HG03159 (cell line): ENCODE results near the gene BMERB1.
"Not testable (repeated sequence)": the region's sequence is repeated elsewhere in the genome, so short reads cannot be mapped to it uniquely, and the experiment has no call there.

ENCODE experiments used
- ATAC-seq: cut with Tn5 transposase; IDR thresholded peaks from one replicate; pipeline ENCODE4 v1.9.1; 2021; ENCODE audit warnings: mild to moderate bottlenecking, moderate library complexity; ENCODE audit not compliant: unreplicated experiment

BMERB1 gene

DNA sequence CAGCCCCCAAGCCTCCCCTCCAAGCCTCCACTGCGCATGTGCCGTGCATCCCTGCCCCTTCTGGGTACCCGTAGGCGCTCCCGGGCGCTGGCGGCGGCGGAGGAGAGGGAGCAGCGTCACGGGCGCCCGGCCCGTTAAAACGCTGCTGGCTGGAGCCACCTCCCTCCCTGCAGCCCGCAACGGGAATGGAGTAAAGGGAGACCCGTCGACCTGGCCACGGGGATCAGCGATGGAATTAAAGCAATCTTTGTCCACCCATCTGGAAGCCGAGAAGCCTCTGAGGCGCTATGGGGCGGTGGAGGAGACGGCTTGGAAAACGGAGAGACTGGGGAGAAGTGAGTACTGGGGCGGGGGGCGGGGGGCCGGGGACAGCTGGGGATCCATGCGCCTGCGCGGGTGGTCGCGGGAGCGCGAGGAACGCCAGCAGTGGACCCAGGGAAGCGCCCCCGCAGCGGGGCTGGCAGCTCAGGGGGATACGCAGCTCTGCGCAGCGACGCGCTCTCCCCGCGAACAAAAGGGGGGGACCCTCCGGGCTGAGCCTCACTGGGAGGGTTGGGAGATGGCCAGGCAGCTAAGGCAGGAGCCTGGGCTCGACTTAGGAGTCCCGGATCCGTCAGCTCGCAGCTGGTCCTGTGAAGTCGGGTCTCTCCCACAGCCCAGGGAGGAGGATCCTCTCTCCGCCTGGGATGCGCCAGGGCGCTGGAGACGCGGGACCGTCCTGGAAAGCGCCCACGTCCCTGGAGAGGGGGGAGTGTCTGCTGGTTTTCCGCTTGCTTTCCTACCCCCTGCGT is at the start of gene BMERB1:
Gene BMERB1, plus strand, starts transcription at position 164 of the 791 bp plus-strand sequence. Its CDS starts 66 bp downstream, at position 230.
- ATAC-seq = no peak

DNA sequence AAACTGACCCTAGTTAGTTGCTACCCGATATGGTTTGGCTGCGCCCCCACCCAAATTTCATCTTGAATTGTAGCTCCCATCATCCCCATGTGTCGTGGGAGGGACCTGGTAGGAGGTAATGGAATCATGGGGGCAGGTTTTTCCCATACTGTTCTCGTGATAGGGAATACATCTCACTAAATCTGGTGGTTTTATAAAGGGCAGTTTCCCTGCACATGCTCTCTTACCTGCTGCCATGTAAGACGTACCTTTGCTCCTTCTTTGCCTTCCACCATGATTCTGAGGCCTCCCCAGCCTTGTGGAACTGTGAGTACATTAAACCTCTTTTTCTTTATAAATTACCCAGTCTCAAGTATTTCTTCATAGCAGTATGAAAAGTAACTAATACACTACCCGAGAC is 46.3 kb upstream of the BMERB1 start:
- not testable (repeated sequence) for ATAC-seq

- ATAC-seq = not testable (repeated sequence)
These were observed 44.5 kb upstream of the BMERB1 start for GRCh38 chr16:15389916-15390315.

DNA sequence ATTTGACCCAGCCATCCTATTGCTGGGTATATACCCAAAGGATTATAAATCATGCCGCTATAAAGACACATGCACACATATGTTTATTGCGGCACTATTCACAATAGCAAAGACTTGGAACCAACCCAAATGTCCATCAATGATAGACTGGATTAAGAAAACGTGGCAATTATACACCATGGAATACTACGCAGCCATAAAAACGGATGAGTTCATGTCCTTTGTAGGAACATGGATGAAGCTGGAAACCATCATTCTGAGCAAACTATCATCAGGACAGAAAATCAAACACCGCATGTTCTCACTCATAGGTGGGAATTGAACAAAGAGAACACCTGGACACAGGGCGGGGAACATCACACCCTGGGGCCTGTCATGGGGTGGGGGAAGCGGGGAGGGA is 41.4 kb upstream of the BMERB1 start:
- ATAC-seq = not testable (repeated sequence)

- not testable (repeated sequence) for ATAC-seq
These were observed 38.5 kb upstream of the BMERB1 start, which contains the start of gene MPV17L for GRCh38 chr16:15395631-15396508. TSS of gene MPV17L (plus strand) at chr16:15395754. CDS start at chr16:15395898, 144 bp downstream.

DNA sequence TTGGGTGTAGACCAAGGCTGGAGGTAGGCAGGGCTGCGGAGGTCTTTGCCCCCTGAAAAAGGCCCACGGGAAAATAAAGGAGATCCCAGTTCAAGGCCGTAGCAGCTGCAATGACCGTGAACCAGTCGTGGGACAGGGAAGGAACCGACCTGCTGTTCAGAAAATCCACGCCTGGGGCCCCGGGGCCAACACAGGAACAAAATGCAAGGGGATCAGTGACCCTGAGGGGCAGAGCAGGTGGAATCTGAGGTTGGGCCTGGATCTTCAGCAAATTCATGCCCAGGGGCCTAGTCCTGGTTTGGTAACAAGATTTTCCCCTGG is 37.9 kb upstream of the BMERB1 start:
- ATAC-seq = not testable (repeated sequence)

GRCh38 chr16:15396948-15397594 is 37.3 kb upstream of the BMERB1 start:
- ATAC-seq = no peak

DNA sequence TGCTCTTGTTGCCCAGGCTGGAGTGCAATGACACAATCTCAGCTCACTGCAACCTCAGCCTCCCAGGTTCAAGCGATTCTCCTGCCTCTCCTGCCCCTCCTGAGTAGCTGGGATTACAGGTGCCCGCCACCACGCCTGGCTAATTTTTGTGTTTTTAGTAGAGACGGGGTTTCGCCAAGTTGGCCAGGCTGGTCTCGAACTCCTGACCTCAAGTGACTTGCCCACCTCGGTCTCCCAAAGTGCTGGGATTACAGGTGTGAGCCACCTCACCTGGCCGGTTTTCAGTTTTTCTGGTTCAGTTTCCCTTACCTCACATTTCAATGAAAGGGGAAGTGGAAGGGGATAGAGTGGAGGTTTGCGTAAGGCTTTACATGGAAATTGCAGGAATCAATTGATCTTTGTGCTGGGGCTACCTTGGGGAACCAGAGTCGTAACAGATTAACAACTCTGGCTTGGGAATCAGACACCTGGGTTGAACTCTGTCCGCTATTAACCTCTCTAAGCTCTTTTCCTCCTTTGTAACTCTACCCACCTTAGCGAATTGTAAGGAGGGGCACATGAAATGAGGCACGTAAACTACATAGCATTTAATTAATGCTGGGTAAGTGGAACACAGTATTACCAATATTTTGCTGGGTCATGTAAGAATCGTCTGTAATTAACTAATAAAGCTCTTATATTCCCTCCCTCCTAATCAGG is 35.6 kb upstream of the BMERB1 start:
- ATAC-seq = no peak

DNA sequence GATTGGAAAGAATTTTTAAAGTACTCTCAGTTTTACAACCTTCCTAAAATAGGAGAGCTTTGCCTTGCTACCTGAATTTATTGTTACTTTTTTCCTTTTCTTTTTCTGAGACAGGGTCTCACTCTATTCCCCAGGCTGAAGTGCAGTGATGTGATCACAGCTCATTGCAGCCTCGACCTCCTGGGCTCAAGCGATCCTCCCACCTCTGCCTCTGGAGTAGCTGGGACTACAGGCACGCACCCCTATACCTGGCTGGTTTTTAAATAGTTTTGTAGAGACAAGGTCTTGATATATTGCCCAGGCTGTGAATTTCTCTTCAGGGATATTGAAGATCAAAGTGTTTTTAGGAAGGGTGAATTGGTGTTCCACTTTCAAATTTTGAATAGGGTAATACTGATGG is 35.1 kb upstream of the BMERB1 start:
- no peak for ATAC-seq

DNA sequence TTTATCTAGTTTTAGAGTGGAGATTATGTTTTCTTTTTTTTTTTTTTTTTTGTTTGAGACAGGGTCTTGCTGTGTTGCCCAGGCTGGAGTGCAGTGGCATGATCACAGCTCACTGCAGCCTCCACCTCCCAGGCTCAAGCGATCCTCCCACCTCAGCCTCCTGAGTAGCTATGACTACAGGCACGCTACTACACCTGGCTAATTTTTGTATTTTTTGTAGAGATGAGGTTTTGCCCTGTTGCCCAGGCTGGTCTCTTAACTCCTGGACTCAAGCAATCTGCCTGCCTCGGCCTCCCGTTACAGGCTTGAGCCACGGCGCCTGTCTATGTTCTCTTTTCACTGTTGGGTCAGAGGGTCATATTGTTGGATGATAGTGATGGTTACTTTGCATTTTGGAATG is 34.1 kb upstream of the BMERB1 start:
- ATAC-seq = not testable (repeated sequence)

DNA sequence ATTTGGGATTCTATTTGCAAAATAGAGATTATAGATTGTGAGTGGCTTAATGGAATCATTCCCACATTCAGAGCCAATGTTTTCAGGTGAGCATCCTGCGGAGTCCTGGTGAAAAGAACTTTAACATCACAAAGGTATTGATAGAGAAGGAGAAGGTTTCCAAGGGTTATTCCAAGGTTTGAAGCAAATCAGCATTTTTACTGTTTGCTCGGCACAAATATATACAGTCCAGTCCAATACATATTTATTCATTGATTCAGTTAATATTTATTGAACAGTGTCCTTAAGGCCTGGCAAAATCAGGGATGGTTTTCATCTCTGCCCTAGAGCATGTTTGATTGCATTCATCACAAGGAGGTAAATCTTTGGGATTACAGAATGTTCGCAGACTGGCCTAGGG is 32.4 kb upstream of the BMERB1 start:
- no peak for ATAC-seq

- ATAC-seq = no peak
These were observed 30.9 kb upstream of the BMERB1 start for GRCh38 chr16:15403392-15403995.

- ATAC-seq = not testable (repeated sequence)
These were observed 30.3 kb upstream of the BMERB1 start for GRCh38 chr16:15404091-15404490.

GRCh38 chr16:15404792-15405191 is 29.6 kb upstream of the BMERB1 start:
- no peak for ATAC-seq

GRCh38 chr16:15407756-15408155 is 26.6 kb upstream of the BMERB1 start:
- ATAC-seq = not testable (repeated sequence)

DNA sequence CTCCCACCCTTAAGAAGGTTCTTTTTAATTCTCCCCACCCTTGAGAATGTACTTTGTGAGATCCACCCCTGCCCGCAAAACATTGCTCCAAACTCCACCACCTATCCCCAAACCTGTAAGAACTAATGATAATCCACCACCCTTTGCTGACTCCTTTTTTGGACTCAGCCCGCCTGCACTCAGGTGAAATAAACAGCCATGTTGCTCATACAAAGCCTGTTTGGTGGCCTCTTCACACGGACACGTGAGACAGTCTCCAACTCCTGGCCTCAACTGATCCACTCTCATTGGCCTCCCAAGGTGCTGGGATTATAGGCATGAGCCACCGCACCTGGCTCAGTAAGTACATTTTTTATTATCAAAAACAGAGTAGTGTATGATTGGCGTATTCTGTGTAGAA is 24.9 kb upstream of the BMERB1 start:
- ATAC-seq = not testable (repeated sequence)

DNA sequence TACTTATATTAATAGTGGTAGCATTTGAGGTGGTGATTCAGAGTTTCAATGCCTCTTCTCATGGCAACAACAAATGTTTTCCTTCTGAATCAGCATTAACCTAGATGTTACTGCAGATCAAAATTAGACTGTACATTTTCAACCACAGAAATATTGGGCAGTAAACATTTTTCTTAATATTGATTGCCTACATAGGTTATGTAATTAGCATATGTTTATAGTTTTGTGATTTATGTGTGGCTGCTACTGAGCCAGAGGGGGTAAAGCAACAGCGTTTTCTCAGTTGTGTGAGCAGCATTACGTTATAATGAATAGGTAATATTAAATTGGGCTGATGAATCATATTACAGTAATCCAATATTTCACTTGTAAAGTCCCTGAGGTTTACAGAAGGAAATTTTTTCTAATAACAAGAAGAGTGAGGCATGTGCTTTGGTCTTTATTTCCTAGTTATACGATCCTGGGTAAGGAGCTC is 18.8 kb upstream of the BMERB1 start:
- no peak for ATAC-seq

DNA sequence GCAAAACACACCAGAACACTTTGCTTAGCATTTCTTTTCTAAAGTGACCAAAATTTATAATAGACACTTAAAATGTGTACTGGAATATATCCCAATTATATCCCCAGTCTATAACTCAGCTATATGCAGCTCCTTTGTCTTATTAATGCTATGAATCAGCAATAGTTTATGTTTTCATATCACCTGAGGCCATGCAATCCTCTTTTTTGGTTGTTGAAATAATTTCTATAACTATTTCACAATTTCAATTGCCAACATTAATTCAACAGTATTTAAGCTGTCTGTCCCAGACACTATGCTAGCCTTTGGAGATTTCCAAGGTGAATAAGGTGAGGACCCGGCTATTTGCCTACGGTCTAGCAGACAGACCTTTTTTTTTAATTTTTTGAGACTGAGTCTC is 17.2 kb upstream of the BMERB1 start:
- ATAC-seq = no peak

GRCh38 chr16:15418206-15418605 is 16.2 kb upstream of the BMERB1 start:
- no peak for ATAC-seq

- ATAC-seq = not testable (repeated sequence)
These were observed 12.7 kb upstream of the BMERB1 start for GRCh38 chr16:15421696-15422095.
